Neural crest cell (in vitro differentiated cells): ENCODE results near the gene PRR14. TPM values are rescaled to one million over a fixed set of nuclear protein-coding genes. Genes with fewer than 3 reads are reported as not detected.

Source experiments
- DNase-seq: peaks from one replicate; pipeline ENCODE4 v3.0.0; 2021; ENCODE audit warnings: low read depth, mixed read lengths, low spot score
- H3K27ac Mint-ChIP-seq: one replicate; pipeline ENCODE4 v1.8.0; 2021; ENCODE audit warnings: mild to moderate bottlenecking, mixed read lengths; ENCODE audit not compliant: unreplicated experiment
- H3K27me3 Mint-ChIP-seq: 2 replicates; pipeline ENCODE4 v1.8.0; 2021; ENCODE audit warnings: low read depth, mild to moderate bottlenecking, mixed read lengths
- H3K36me3 Mint-ChIP-seq: 2 replicates; pipeline ENCODE4 v1.8.0; 2021; ENCODE audit warnings: low read depth, mild to moderate bottlenecking, mixed read lengths
- H3K4me1 Mint-ChIP-seq: 2 replicates; pipeline ENCODE4 v1.8.0; 2021; ENCODE audit warnings: mixed read lengths
- H3K4me3 Mint-ChIP-seq: one replicate; pipeline ENCODE4 v1.8.0; 2021; ENCODE audit warnings: mild to moderate bottlenecking, mixed read lengths
- H3K9me3 Mint-ChIP-seq: 2 replicates; pipeline ENCODE4 v1.8.0; 2021; ENCODE audit warnings: mixed read lengths
- total RNA-seq: library from RNA; stranded (reverse); gene quantifications from 2 replicates; pipeline ENCODE4 v1.2.1, GENCODE V29; 2021
- TF ChIP-seq, protein P1 (sequence below): fragments of 200-600 bp; sonication (generic); conservative IDR thresholded peaks from 2 replicates; pipeline ENCODE4 v1.5.0; 2021; ENCODE audit warnings: antibody characterized with exemption, mild to moderate bottlenecking

The PRR14 gene
- total RNA-seq, 1 donor from 2014 or later = 67.0 TPM

DNA sequence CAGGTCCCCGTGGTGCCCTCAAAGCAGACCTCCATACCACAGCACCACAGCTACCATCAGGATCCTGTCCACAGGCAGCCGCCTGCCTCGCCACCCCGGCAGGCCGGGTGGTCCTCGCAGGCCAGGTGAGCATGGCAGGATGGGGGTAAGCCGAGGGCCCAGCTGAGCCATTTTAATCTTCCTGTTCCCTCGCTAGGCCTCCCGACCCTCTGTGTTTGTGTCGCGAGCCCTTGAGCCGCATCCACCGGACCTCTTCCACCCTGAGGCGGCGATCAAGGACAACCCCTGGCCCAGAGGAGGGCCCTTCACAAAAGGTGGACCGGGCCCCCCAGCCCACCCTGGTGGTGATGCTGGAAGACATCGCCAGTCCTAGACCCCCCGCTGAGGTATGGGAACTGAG lies 2.0 kb downstream of the PRR14 start:
- peaks cover 38% of the 10 kb centered on the region for H3K4me1 Mint-ChIP-seq
- H3K27me3 Mint-ChIP-seq = no peaks in the 10 kb centered on the region
- no peak for DNase-seq
- TF ChIP-seq, protein P1, sequence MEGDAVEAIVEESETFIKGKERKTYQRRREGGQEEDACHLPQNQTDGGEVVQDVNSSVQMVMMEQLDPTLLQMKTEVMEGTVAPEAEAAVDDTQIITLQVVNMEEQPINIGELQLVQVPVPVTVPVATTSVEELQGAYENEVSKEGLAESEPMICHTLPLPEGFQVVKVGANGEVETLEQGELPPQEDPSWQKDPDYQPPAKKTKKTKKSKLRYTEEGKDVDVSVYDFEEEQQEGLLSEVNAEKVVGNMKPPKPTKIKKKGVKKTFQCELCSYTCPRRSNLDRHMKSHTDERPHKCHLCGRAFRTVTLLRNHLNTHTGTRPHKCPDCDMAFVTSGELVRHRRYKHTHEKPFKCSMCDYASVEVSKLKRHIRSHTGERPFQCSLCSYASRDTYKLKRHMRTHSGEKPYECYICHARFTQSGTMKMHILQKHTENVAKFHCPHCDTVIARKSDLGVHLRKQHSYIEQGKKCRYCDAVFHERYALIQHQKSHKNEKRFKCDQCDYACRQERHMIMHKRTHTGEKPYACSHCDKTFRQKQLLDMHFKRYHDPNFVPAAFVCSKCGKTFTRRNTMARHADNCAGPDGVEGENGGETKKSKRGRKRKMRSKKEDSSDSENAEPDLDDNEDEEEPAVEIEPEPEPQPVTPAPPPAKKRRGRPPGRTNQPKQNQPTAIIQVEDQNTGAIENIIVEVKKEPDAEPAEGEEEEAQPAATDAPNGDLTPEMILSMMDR = no peak
- H3K9me3 Mint-ChIP-seq = peaks cover 3% of the 10 kb centered on the region
- peak overlapping the region; percentile 85 for H3K4me3 Mint-ChIP-seq
- H3K27ac Mint-ChIP-seq = no peak overlapping the region
- H3K36me3 Mint-ChIP-seq = no peaks in the 10 kb centered on the region

DNA sequence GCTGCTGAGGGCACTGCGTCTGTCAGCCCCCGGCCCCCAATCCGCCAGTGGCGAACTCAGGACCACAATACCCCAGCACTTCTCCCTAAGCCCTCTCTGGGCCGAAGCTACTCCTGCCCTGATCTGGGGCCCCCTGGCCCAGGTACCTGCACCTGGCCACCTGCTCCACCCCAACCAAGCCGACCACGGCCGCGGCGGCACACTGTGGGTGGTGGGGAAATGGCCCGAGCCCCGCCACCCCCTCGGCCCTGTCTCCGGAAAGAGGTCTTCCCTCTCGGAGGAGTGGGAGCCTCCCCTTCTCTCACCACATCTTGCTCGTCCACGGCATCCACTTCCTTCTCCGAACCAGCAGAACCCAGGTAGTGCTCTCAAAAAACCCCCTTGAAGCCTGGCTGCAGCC lies 4.1 kb downstream of the PRR14 start:
- Mint-ChIP-seq H3K9me3 (peaks cover 3% of the 10 kb centered on the region), H3K4me1 (peaks cover 38% of the 10 kb centered on the region), H3K27ac (no peak overlapping the region), H3K27me3 (peaks cover 3% of the 10 kb centered on the region), H3K4me3 (peak overlapping the region; percentile 51), H3K36me3 (no peaks in the 10 kb centered on the region)
- TF ChIP-seq, protein P1 = no peak
- no peak for DNase-seq

DNA sequence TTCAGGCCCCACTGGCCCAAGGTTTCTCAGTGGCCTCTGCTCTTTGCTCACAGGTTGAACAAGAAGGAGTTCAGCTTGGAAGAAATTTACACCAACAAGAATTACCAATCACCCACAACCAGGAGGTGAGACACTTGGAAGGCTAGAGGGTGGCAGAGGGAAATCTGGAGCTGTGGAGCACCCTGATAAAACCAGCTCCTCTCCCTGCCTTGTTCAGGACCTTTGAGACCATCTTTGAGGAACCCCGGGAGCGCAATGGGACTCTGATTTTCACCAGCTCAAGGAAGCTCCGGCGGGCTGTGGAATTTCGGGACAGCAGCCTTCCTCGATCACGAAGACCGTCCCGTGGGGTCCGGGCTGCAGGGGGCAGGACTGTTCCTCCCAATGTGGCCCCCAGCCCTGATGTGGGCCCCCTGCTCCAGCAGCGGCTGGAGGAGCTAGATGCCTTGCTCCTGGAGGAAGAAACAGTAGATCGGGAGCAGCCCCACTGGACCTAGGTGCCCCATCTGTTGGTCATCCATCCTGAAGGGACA lies 5.1 kb downstream of the PRR14 start:
- Mint-ChIP-seq H3K4me1 (peaks cover 37% of the 10 kb centered on the region), H3K9me3 (no peaks in the 10 kb centered on the region), H3K4me3 (peak overlapping the region; percentile 86), H3K27me3 (peaks cover 3% of the 10 kb centered on the region), H3K27ac (no peak overlapping the region), H3K36me3 (no peaks in the 10 kb centered on the region)
- TF ChIP-seq, protein P1 = no peak
- DNase-seq = no peak

DNA sequence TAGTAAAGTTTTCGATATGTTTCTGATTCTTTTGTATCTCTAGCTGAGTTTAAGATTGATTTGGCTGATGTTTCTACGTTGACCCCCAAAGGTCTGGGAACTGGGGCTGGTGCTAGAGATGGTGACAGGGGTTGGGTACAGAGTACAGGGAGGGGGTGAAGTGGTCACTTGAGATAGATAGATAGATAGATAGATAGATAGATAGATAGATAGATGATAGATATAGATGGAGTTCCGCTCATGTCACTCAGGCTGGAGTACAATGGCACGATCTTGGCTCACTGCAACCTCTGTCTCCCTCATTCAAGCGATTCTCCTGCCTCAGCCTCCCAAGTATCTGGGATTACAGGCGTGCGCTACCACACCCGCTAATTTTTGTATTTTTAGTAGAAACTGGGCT lies 5.6 kb downstream of the PRR14 start:
- TF ChIP-seq, protein P1 = no peak
- no peak overlapping the region for H3K27ac Mint-ChIP-seq
- H3K36me3 Mint-ChIP-seq = peaks cover 3% of the 10 kb centered on the region
- no peak for DNase-seq
- peaks cover 39% of the 10 kb centered on the region for H3K4me1 Mint-ChIP-seq
- no peaks in the 10 kb centered on the region for H3K9me3 Mint-ChIP-seq
- H3K27me3 Mint-ChIP-seq = peaks cover 3% of the 10 kb centered on the region
- peak overlapping the region; percentile 86 for H3K4me3 Mint-ChIP-seq

DNA sequence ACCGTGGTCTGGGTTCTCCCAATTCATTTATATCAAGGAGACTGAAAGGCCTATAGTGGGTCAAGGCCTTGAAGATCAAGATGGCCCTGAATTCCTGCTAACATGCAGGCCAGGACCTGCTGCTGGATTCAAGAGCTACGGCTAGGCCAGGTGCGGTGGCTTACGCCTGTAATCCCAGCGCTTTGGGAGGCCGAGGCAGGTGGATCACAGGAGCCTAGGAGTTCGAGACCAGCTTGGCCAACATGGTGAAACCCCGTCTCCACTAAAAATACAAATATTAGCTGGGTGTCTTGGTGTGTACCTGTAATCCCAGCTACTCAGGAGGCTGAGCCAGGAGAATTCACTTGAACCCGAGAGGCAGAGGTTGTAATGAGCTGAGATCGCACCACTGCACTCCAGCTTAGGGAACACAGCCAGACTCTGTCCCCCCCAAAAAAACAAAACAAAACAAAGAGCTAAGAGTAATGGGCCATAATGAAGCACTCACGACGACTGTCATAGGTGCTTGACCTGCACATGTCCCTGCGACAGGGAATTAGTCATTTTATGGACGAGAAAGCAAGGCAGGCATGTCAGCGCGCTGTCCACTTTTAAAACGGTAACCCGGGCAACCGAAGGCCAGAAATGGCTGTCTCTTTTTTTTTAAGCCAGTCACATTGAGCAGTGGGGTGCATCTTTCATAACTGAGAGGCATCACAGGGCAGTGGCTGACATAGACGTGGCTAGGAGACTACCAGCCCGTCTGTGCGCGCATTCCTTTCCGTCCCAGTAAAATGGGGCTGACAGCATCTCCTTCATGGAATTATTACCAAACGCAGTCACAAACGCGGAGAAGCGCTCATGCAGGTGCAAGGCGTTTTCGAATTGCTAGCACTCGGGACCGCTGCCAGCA lies 6.5 kb downstream of the PRR14 start:
- TF ChIP-seq, protein P1 = no peak
- Mint-ChIP-seq H3K4me3 (peak overlapping the region; percentile 86), H3K36me3 (peaks cover 5% of the 10 kb centered on the region), H3K27me3 (peaks cover 3% of the 10 kb centered on the region), H3K9me3 (no peaks in the 10 kb centered on the region), H3K27ac (peak overlapping the region; percentile 93), H3K4me1 (peaks cover 39% of the 10 kb centered on the region)
- no peak for DNase-seq
